Germinal center (tissue), 1 donor: ENCODE data around the gene MICAL2.

Source experiments
- DNase-seq: peaks from one replicate; pipeline ENCODE4 v3.0.0; 2012; ENCODE audit warnings: mixed read lengths, low spot score

Gene MICAL2

DNA sequence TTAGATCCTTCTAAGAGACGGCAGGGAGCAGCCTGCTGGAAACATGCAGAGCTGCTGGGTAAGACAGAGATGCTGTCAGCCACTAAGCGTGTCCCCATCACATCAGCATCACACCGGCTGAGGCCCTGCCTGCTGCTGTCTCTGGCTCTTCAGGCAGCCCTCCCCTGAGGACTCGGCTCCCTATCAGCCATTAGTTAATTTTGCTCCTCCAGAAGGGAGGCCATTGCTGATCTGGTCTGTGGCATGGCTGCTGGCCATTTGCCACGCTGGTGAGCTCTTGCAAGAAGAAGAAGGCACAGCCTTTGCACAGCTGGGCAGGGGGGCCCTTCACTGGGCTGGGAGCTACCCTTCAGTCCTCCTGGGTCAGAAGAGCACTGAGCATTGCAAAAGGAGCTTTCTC is 135.8 kb downstream of the MICAL2 start:
- no peak for DNase-seq

DNA sequence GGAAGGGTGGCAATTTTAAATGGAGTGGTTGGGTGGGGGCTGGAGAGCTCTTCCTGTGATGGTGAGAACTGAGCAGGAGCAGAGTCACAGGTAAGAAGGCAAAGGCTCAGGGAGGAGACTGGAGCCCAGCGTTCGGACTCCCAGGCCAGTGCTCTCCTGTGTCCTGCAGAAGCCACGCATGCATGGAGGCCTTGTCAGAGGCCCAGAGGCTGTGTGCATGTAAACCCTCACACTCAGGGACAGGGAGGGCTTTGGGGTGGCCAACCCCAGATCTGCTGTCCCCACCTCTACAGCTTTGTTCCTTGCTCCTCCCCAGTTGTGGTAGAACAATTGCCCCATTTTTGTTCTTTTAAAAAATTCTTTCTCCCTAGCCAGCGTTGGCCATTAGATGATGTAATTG is 136.6 kb downstream of the MICAL2 start:
- DNase-seq = no peak

DNA sequence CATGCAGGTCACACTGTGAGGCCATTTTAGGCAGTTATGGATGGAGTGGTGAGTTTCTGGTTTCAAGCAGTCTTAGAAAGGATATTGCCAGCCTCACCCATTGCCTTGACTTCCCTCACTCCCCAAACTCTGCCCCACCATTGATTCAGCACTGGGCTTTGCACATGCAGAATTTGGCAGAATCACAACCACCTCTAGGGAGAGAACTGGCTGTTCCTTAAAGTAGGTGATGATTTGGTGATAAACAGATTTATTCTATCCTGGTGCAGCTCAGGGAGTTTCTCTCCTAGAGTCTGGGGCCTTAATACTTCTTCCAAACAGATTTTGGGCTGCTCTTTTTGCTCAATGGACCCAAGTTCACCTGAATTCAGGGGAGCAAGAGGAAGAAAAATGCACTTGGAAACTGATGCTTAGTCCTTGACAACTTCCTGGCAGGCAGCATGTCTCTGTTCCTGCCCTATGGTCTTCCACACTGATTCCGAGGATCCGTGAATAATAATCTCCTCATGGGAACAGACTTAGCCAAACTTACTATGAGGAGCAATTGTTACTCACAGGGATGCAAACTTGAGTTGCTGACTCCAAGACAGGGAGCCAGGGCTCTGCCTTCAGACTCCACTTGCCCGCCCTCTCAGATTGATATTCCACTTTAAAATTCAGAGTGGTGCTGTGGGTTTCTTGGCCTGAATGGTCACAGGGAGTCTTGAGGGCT is 137.3 kb downstream of the MICAL2 start:
- DNase-seq = no peak

DNA sequence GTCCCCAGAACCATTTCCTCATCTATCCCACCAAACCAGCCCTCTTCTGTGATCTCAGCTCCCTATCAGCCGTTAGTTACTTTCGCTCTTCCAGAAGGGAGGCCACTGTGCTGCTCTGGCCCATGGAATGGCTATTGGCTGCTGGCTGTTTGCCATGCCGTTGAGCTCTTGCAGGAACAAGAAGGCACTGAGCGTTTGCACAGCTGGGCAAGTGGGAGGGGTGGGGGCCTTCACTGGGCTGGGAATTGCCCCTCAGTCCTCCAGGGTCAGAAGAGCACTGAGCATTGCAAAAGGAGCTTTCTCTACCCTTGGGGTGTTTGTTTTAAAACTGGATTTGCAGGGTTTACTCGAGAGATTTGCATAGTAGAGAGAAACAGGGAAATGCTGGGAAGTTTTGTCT is 137.9 kb downstream of the MICAL2 start:
- no peak for DNase-seq

DNA sequence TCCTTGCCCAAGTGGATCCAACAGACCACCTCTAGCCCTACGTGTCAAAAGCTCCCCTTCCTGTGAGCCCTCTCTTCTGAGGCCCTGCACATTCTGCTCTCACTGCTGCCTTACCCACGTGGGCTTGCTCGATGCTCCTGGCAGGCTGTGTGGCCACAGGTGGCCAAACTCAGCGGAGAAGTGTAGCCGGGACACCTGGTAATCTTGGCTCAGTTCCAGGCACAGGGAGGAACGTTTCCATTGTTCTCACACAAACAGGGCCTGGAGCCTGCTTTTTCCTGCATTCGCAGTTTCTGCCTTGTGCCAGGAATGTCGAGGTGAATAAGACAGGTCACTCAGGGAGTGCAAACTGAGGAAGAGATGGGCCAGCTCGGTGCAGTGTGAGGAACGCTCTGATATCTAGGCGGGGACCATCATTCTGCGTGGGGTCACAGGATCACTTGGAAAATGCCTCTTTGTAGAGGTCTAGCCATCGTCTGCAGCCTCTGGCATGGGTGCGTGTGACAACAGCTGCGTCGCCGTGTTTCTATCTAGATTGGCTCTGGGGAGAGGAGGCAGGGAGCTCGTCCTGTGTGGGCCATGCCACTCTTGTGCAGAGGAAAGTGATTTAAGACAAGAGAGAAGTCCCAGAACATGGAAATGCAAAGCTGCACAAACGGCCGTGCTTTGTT is 139.3 kb downstream of the MICAL2 start:
- DNase-seq = no peak

DNA sequence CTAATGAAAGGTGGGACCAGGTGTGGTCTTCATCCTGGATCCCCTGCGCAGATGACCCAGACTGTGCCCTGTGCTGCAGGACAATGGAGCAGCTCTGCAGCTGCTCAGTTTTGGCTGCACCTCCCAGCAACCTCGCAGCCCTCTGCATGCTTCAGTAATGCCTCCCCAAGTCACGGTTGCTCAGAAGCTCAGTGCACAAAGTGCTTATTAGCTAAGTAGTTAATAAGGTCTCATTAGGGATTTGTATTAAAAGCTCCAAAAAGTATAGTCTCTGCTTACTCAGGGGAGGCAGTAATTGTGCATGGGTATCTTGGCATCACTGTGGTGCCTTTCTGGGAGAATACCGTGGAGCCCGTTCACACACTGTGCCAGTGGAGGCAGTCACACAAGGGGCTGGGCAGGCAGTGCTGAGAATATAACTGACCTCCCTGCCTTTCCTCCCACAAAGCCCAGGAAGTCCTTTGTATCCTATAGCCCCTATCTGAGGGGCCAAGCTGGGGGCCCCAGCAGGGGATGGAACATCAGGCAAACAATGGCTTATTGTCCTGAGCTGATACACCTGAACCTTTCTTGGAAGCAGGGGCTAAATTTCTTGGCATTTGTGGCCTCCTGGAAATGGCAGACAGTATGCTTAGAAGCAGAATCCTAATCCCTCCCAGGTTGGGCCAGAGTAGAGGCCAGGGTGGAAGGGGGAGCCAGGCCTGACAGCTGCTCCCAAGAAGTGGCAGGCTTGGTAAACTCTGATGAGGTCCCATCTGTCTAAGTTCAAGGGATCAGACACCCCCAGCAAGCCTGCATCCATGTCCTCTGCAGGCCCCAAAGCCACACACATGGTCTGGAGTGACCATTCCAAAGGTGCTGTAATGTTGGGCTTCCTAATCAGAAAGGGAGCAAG is 141.5 kb downstream of the MICAL2 start:
- no peak for DNase-seq

DNA sequence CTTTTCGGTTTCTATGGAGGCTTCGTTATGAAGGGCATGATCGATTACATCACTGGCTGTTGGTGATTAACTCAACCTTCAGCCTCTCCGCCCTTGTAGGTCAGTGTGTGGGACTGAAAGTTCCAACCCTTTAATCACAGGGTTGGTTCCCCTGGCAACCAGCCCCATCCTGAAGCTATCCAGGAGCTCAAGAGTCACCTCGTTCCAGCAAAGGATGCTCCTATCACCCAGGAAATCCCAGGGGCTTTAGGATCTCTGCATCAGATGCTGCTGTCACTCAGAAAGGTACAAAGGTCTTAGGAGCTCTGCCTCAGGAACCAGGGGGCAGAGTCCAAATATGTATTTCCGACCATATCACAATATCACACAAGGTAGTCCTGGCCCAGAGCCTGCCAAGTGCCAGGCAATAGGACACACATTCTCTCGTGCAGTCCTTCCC is 143.5 kb downstream of the MICAL2 start:
- DNase-seq = no peak

DNA sequence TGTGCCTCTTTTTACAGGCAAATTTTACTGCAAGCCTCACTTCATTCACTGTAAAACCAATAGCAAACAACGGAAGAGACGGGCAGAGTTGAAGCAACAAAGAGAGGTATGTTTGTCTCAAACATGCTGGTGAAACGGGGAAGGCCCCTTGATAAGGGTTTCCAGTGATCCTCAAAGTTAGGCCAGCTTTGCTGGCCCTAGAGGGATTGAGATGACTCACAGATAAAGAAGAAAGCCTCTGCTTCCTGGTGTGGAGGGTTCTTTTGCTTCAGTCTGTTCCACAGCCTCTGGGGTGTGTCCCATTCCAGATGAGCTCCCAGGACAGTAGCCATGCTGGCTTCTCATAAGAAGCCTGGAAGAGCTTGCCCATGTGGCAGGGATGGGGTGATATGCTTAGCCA is 148.1 kb downstream of the MICAL2 start:
- DNase-seq = no peak

DNA sequence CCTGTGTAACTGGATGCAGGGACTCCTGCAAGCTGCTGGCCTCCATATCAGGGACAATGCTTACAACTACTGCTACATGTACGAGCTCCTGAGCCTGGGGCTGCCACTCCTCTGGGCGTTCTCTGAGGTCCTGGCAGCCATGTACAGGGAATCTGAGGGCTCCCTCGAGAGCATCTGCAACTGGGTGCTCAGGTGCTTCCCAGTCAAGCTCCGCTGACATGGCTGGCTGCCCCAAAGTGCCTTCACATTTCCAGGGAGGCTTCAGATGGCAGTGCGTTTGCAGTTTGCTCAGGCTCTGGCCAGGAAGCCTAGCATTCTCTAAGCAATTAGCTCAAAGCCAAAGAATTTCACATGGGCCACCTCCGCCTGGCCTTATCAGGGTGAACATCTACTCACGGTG is 149.6 kb downstream of the MICAL2 start:
- DNase-seq = no peak

DNA sequence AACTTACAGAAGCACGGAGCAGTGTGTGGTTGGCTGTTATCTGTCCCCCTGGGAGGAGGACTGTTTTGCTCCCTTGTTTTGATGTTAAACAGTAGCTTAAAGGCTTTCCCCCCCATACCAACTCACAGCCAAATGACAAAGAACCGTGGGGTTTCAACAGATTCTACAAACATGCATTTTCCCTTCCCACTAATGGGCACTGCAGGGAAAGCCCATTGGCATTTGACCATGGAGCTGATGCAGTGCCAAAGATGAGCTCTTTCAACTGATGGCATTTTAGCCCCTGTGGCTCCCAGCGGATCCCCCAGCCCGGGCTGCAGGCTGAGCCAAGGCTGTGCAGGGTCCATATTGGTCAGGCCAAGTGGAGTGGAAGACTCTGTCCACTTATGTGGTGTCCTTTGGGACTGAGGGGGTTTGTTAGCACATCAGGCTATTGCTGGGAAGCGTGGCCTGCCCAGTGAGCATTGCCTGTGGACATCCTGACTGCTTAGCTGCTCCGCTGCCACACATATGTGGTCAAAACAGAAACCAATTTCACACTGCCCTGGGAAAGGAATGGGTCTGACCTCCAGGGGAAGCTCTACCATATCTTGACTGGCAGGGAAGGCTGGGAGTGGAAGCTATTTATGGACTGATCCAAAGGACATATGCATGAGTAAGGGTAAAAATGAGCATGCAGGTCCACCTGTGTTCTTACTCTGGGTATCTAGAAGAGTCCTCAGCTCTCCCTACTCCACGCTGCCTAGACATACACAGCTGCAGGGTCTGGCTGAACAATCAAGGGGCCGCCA is 150.5 kb downstream of the MICAL2 start:
- no peak for DNase-seq

DNA sequence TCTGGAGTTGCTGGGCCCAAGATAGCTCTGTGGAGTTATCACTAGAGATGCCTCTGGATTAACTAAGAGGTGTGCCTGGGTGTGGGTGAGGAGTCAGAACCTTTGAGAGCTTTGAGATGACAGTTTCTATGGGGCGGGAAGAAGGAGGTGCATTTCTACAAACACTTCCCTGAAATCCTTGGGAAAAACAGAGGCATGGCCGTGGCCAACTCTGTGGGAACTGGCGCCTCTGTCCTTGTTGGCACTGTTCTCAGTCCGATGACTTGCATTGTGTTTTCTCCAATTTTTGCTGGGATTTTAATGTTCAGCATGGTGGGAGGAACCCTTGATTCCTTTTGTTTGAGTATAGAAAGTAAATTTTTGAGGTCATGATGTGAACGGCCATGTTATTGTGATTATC is 151.2 kb downstream of the MICAL2 start:
- no peak for DNase-seq

DNA sequence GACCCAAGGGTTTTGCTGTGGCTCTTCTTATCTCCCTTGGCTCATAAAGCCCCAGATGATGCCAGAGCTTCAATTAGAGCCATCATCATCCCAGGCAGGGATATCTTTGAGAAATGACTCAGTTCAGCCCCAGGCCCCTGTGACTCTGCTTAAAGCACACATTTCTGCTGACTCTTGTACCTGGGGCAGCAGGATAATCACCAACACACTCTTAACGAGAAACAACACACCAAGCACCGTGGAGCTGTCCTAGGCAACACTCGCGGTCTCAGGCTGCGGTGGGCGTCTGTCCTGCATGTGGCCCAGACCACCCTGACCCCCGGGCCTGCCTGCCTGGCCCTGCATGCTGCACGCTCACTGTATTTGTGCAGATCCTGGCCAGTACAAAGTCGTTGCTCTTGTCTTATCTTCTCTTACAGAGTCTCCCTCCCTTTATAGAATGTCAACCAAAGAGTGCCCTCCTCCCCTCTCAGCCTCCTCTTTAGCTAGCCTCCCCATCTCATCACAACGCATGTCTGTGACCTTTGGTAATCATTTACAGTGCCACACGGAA is 152.8 kb downstream of the MICAL2 start:
- DNase-seq = no peak

DNA sequence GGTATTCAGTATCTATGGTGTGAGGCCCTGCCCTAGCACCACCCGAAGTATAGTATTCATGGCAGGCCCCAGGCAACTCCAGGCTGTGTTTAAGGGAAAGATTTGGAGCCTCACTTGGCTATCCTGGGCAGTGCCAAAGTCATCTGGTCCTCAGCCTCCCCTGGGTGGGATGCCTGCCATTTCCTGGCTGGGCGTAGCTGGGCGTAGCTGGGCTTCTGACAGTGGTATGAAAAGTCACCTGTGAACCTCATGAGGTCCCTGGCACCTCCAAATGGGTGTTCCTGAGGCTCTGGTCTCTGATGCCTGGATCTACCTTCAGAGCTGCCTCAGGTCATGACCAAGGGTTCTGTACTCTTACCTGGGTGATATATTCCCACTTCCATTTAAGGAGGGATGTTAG is 154.0 kb downstream of the MICAL2 start:
- DNase-seq = no peak

DNA sequence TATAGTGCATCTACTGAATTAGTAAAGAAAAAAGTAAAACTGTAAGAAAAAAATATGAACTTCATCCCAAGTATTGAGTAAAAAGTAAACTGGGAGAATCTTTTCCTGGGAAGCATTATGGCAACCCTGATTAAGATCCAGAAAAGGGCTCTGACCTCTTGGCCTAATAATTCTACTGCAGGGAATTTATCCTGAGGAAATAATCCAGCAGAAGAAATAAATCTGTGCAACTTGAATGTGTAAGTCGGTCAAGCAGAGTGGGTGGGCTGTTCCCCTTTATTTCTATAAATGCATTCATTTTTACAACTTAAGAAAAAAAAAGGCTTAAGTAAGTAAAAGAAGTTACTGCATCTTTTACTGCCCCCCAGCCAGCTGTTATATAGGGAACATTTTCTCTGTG is 155.7 kb downstream of the MICAL2 start:
- DNase-seq = no peak

DNA sequence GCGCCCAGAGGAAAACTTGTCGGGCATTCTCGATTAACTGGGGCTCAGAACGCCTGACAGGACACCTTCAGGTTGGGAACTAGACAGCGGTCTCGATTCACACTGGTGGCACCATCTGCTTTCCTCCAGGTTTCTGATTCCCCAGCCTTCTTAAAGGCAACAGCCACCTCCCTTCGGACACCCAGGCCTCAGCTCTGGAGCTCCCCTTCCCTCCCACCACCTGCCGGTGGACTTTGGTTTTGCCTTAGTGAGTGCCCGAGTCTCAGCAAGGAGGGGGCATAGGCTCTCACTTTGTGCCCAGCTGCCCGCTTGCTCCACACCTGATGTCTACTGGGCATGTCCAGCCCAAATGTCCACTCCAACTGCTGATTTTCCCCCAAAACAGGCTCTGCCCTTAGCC is 156.6 kb downstream of the MICAL2 start:
- no peak for DNase-seq

DNA sequence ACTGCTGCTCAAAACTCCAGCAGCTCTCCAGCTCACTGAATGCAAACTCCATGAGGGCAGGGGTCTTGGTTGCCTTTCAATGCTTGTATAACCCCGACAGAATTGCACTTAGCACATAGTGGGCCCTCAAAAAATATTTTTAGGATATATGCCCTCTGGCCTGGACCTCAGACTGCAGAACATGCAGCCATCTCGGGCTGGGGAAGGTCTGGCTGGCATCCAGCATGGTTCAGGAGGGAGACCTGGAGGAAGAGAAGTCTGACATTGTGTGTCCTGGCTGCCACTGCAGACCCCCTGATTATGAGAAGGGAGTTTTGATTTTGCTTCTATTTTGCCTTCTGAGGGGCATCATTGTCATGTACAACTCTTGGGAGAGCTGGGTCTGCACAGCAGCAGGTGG is 157.5 kb downstream of the MICAL2 start:
- DNase-seq = no peak

DNA sequence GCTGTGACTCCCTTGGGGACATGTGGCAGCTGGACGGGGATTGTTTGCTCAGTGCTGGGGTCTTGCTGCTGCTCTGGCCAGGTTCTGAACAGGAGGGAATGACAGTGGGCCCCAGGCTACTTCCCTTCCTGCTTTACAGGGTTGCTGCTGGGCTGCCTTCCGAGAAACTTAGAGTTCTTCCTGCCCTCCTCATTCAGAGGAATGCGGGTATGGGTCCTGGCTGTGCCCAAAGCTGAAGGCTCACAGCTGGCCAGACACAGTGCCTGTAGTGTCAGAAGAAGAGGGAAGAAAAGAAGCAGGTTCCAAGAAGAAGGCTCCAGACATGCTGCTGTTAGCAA is 158.7 kb downstream of the MICAL2 start:
- DNase-seq = no peak

DNA sequence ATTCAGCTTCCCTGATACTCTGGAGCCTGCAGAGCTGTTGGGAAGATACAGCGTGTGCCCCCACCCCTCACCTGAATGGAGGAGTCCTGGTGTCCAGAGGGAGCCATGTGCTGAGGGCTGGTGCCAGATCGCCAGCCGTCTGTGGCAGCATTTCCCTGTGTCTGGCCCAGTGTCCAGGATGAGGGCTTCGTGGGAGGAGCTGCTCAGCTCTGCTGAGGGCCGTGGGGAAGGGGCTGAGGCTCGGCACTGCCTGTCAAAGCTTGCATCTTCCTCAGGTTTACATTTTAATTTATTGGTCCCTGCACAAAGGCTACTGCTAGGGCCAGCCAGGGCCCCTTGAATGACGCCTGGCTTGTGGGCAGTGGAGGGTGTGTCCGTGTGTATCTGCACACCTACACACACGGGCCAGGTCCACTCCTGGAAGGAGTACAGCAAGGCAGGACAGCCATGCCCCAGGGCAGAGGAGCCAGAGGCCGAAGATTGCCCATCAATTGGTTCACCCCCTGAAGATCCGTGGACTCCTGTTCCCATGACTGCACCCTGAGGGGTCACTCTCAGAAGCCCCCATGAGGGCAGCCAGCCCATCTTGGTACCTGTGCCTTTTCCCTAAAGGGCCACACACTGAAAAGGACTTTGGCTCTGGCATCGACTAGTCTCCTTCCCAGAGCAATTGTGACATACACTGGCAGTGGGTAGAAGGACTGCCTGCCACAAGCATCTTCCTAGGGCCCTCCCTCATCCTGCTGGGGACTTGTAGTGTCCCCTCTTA is 159.2 kb downstream of the MICAL2 start:
- DNase-seq = no peak

DNA sequence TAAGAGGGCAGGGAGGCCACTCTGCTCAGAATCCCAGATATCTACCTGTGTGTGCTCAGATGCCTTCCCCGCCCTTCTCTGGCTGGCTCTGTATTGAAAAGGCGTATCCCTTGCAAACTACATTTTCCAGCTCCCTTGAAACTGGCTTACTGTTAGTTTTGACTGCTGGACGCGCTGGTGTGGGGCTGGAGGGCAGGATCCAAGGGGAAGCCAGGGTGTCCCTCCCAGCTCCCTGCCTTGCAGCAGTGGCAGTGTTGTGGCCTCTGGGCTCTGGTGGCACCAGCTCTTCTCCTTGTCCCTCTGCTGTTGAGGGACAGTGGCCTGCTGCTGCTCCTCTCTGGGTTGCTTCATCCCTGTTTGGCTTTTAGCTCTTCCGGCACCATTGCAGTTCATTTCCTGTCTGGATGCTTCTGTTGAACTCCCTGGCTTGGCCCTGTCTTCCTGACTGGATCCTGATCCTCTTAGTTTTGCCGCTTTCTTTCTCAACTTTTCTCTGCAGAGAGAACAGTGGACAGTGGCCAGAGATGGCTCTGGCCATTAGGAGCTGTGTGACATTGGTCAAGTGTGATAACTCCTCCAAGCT is 159.9 kb downstream of the MICAL2 start:
- DNase-seq = no peak

DNA sequence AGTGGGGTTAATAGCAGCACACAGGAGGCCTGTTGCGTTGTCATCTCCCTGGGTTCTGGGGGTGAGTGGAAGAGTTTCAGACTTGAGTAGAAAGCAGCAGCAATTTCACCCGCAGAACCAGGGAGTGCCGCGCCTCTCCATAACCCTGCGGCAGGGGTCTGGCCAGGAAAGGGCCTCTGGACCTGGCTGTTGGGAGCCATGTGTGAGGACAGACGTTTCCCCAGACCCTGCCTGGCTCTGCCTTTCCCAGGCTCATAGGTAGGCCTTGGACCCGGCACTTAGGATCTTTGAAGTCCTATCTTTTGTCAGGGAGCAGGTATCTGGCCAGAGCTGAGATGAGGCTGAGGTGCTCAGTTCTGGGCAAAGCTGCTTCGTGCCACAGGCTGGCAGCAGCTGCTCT is 160.4 kb downstream of the MICAL2 start:
- DNase-seq = no peak

DNA sequence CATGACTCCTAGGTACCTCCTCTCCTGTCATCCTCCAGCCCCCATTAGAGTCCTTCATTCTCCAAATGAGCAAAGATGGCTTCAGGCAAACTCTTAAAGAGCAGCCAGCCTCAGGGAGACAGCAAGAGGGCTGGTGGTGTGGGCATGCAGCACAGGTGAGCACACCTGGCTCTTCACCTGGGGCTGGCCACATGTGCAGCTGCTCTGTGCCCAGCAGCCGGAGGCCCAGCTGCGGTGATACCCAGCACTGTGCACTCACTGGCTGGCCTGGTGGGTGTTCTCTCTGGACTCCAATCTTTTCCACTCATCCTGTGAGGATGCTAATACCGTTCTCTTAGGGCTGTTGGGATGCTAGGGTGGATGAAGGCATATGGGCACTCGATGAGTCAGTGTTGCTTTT is 160.9 kb downstream of the MICAL2 start:
- no peak for DNase-seq
